HepG2 (cell line): ENCODE data around the gene AP2A2. TPM values are rescaled to one million over a fixed set of nuclear protein-coding genes. Genes with fewer than 3 reads are reported as not detected.

ENCODE experiments used
- ATAC-seq: fragments of 200-7000 bp; cut with Tn5 transposase; 3 replicates; pipeline ENCODE4 v1.9.1; 2020; ENCODE audit warnings: mild to moderate bottlenecking, moderate library complexity
- BruUV-seq: library from RNA; stranded (reverse); fragments of 400-500 nt; replicated peaks from 2 replicates; lab custom pipeline; 2021; lab: Mats Ljungman, UMichigan
- CTCF ChIA-PET: fragments of 300-600 bp; formaldehyde crosslinking; extraction: SDS; loops from one replicate; lab custom pipeline; 2021; ENCODE audit warnings: low total read pairs, inconsistent platforms, low intra/inter-chr PET ratio; lab: Yijun Ruan, JAX
- POLR2A ChIA-PET: fragments of 350-600 bp; sonication (Branson Sonifier 250); formaldehyde crosslinking; loops from one replicate; lab custom pipeline; 2020; ENCODE audit warnings: antibody characterized with exemption, inconsistent platforms; lab: Yijun Ruan, JAX
- DNase-seq: peaks from one replicate; pipeline ENCODE4 v3.0.0-alpha.2; 2015; ENCODE audit warnings: low spot score
- FAIRE-seq: peaks from 3 replicates; lab custom pipeline; 2011; peaks lifted over from hg19 to GRCh38; lab: Jason Lieb, UNC
- H2AFZ ChIP-seq: one replicate; pipeline ENCODE4 v1.6.1; 2011; ENCODE audit warnings: low read length, inconsistent platforms
- H3K27ac ChIP-seq: fragments of 300-600 bp; 3 replicates; pipeline ENCODE4 v1.8.0; 2011; ENCODE audit warnings: mixed run types, mild to moderate bottlenecking, mixed read lengths, low read length, inconsistent platforms; ENCODE audit not compliant: insufficient read depth; ENCODE audit errors: extremely low read length
- H3K27me3 ChIP-seq, 2 experiments: fragments of 200-600 bp in 1 of 2; 2 replicates in 1 of 2; 3 replicates in 1 of 2; pipeline versions ENCODE4 v1.6.0 to v1.8.0; 2011; ENCODE audit warnings: low read length in 2 of 2, mild to moderate bottlenecking in 2 of 2, moderate library complexity in 2 of 2, inconsistent platforms in 1 of 2; ENCODE audit not compliant: insufficient read depth in 2 of 2, control insufficient read depth in 1 of 2
- H3K36me3 ChIP-seq, 2 experiments: fragments of 200-600 bp in 1 of 2; replicated peaks in 1 of 2; 2 replicates in 1 of 2; 3 replicates in 1 of 2; pipeline versions ENCODE4 v1.5.1 to v1.8.0; 2011; ENCODE audit warnings: low read length in 2 of 2, inconsistent platforms in 1 of 2; ENCODE audit not compliant: insufficient read depth in 2 of 2, control insufficient read depth in 1 of 2
- H3K4me1 ChIP-seq: 2 replicates; pipeline ENCODE4 v1.5.1; 2012; ENCODE audit warnings: low read length, inconsistent platforms; ENCODE audit not compliant: insufficient read depth
- H3K4me2 ChIP-seq: 2 replicates; pipeline ENCODE4 v1.6.0; 2011; ENCODE audit warnings: low read depth, low read length, inconsistent platforms
- H3K4me3 ChIP-seq, 3 experiments: fragments of 200-600 bp in 1 of 3; sonication (generic), shearing (Covaris generic) in 1 of 3; replicated peaks in 1 of 3; 2 replicates each; pipeline ENCODE4 v1.5.1; 2011 to 2016; ENCODE audit warnings: low read length in 3 of 3, inconsistent platforms in 2 of 3, low read depth in 2 of 3, mild to moderate bottlenecking in 2 of 3, control low read depth in 1 of 3, mixed read lengths in 1 of 3; ENCODE audit not compliant: insufficient read depth in 1 of 3
- H3K79me2 ChIP-seq: one replicate; pipeline ENCODE4 v1.6.1; 2011; ENCODE audit warnings: low read length, inconsistent platforms; ENCODE audit not compliant: insufficient read depth
- H3K9ac ChIP-seq: 2 replicates; pipeline ENCODE4 v1.6.0; 2011; ENCODE audit warnings: mild to moderate bottlenecking, low read depth, low read length, inconsistent platforms; ENCODE audit not compliant: insufficient read depth
- H3K9me3 ChIP-seq: 2 replicates; pipeline ENCODE4 v1.5.1; 2012; ENCODE audit warnings: mild to moderate bottlenecking, low read length
- H4K20me1 ChIP-seq: 2 replicates; pipeline ENCODE4 v1.6.0; 2011; ENCODE audit warnings: inconsistent platforms, mild to moderate bottlenecking, low read length, moderate library complexity; ENCODE audit not compliant: insufficient read depth
- NPAS2 ChIP-seq: sonication (generic); formaldehyde crosslinking; IDR thresholded peaks from 2 replicates; pipeline ENCODE4 v1.8.0; 2022; ENCODE audit warnings: mild to moderate bottlenecking, missing genetic modification reagents, borderline replicate concordance
- SUZ12 ChIP-seq: fragments of 150-350 bp; IDR thresholded peaks from 2 replicates; pipeline ENCODE4 v1.6.1; 2014; ENCODE audit warnings: low read depth, low read length
- TBL1XR1 ChIP-seq: fragments of 150-350 bp; IDR thresholded peaks from 2 replicates; pipeline ENCODE4 v1.6.1; 2014; ENCODE audit warnings: borderline replicate concordance, low read length; ENCODE audit not compliant: partially characterized antibody
- TBX2 ChIP-seq: sonication (generic); formaldehyde crosslinking; IDR thresholded peaks from 2 replicates; pipeline ENCODE4 v1.5.0; 2020; ENCODE audit warnings: missing genetic modification reagents, mild to moderate bottlenecking, borderline replicate concordance
- XRCC5 ChIP-seq: fragments of 200-400 bp; formaldehyde crosslinking; optimal IDR thresholded peaks from 2 replicates; pipeline ENCODE3; 2017; ENCODE audit warnings: mild to moderate bottlenecking, low read length
- WGBS: methylation state at CpG from one replicate; pipeline ENCODE4 v1.1.6; 2017; ENCODE audit warnings: low lambda C conversion rate; 5-methylcytosine and 5-hydroxymethylcytosine counted together
- in situ Hi-C: cut with HindIII; loops from 2 replicates; pipeline ENCODE4 v1.10.0; 2017; ENCODE audit warnings: low pct_unique_long_range_greater_than_20kb; ENCODE audit not compliant: extremely low pct_ligation_motif_present
- intact Hi-C: fragments of 100-400 bp; cut with micrococcal nuclease; formaldehyde crosslinking; loops from one replicate; pipeline ENCODE4 v1.10.0; 2022; ENCODE audit not compliant: unreplicated experiment
- polyA plus RNA-seq, 8 experiments: library from polyadenylated mRNA; depleted of rRNA in 3 of 8; stranded (reverse) in 7 of 8; unstranded in 1 of 8; fragments of >200 nt; fragmentation: Illumina TruSeq in 4 of 8; extraction: Trizol in 4 of 8; gene quantifications; 2 replicates each; pipeline versions ENCODE4 v1.2.1 to v1.2.3, GENCODE V29; 2011 to 2016; ENCODE audit warnings: low read depth in 4 of 8, missing spikeins in 1 of 8, mixed read lengths in 1 of 8; ENCODE audit not compliant: insufficient read depth in 1 of 8
- total RNA-seq, 5 experiments: library from RNA; depleted of rRNA; stranded (reverse); fragments of >200 nt; fragmentation: Illumina TruSeq; extraction: Trizol; gene quantifications; 2 replicates each; pipeline ENCODE4 v1.2.3, GENCODE V29; 2016; ENCODE audit warnings: low read depth in 1 of 5
- TF ChIP-seq, protein P1 (sequence below): sonication (generic); formaldehyde crosslinking; conservative IDR thresholded peaks from 2 replicates; pipeline ENCODE4 v1.8.0; 2022; ENCODE audit warnings: low read depth, missing genetic modification reagents
- TF ChIP-seq, protein P2 (sequence below): sonication (generic); formaldehyde crosslinking; IDR thresholded peaks from 2 replicates; pipeline ENCODE4 v1.8.1; 2023; ENCODE audit warnings: mild to moderate bottlenecking, missing genetic modification reagents, borderline replicate concordance
- TF ChIP-seq, protein P3 (sequence below): sonication (generic); formaldehyde crosslinking; IDR thresholded peaks from 2 replicates; pipeline ENCODE4 v1.5.0; 2020; ENCODE audit warnings: mild to moderate bottlenecking, missing genetic modification reagents, borderline replicate concordance
- TF ChIP-seq, protein P4 (sequence below): sonication (generic); formaldehyde crosslinking; IDR thresholded peaks from 2 replicates; pipeline ENCODE4 v1.8.0; 2022; ENCODE audit warnings: low read depth, missing genetic modification reagents

Gene AP2A2
- total and polyA plus RNA-seq, 2 of the 13 experiments (the other 11 are each of a cell fraction or from before 2014, with no cell fraction given) = 25.7 to 75.7 TPM

DNA sequence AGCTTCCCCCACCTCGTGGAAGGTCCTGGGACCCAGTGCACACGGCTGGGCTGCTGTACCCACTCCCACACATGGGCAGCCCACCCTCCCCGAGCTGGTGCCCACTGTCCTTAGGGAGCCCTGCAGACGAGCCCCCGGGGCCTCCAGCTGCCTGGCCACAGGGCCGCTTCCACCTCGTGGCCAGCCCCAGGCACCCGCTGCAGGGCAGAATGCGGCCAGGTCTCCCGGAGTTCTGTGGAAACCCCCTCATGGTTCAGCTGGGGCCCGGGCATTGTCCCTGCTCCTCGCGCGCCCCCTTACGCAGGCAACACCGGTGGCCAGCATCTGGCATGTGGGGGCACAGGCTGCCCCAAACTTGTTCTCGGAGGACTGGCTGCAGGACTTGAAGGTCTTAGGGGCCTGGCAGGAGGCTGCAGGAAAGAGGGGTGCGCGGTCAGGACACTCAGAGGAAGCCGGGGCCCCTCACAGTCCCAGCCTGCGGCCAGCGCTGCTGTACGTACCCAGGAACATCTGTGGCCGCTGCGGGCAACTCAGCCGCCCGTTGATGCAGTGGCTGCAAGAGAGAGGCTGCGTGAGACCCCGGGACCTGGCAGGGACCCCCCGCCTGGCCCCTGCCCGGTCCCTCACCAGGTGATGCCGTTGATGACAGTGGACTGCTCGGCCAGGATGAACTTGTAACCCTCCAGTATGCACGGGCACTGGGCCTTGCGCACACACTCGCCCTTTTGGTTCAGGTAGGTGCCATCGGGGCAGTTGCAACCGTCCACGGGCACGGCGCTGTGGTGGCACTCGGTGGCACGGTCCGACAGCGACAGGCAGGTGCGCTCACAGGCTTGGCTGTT lies 101.2 kb downstream of the AP2A2 start:
- no peak for ATAC-seq
- TF ChIP-seq TBX2 (CRISPR knock-in tag) (no peak), SUZ12 (no peak), XRCC5 (no peak), NPAS2 (CRISPR knock-in tag) (no peak), TBL1XR1 (no peak)
- TF ChIP-seq, protein P1, sequence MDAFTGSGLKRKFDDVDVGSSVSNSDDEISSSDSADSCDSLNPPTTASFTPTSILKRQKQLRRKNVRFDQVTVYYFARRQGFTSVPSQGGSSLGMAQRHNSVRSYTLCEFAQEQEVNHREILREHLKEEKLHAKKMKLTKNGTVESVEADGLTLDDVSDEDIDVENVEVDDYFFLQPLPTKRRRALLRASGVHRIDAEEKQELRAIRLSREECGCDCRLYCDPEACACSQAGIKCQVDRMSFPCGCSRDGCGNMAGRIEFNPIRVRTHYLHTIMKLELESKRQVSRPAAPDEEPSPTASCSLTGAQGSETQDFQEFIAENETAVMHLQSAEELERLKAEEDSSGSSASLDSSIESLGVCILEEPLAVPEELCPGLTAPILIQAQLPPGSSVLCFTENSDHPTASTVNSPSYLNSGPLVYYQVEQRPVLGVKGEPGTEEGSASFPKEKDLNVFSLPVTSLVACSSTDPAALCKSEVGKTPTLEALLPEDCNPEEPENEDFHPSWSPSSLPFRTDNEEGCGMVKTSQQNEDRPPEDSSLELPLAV (CRISPR knock-in tag) = no peak
- TF ChIP-seq, protein P2, sequence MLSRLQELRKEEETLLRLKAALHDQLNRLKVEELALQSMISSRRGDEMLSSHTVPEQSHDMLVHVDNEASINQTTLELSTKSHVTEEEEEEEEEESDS (CRISPR knock-in tag) = no peak
- TF ChIP-seq, protein P3, sequence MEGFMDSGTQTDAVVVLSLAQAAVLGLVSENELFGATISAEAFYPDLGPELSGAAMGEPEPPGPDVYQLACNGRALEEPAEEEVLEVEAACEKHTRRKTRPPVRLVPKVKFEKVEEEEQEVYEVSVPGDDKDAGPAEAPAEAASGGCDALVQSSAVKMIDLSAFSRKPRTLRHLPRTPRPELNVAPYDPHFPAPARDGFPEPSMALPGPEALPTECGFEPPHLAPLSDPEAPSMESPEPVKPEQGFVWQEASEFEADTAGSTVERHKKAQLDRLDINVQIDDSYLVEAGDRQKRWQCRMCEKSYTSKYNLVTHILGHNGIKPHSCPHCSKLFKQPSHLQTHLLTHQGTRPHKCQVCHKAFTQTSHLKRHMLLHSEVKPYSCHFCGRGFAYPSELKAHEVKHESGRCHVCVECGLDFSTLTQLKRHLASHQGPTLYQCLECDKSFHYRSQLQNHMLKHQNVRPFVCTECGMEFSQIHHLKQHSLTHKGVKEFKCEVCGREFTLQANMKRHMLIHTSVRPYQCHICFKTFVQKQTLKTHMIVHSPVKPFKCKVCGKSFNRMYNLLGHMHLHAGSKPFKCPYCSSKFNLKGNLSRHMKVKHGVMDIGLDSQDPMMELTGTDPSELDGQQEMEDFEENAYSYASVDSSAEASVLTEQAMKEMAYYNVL = no peak
- TF ChIP-seq, protein P4, sequence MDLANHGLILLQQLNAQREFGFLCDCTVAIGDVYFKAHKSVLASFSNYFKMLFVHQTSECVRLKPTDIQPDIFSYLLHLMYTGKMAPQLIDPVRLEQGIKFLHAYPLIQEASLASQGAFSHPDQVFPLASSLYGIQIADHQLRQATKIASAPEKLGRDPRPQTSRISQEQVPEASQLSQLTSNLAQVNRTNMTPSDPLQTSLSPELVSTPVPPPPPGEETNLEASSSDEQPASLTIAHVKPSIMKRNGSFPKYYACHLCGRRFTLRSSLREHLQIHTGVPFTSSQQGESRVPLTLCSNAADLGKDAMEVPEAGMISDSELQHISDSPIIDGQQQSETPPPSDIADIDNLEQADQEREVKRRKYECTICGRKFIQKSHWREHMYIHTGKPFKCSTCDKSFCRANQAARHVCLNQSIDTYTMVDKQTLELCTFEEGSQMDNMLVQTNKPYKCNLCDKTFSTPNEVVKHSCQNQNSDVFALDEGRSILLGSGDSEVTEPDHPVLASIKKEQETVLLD = no peak
- TF ChIP-seq, all 625 proteins: peak for 0
- H3K27ac ChIP-seq = no peak overlapping the region
- DNase-seq (no peak), FAIRE-seq (no peak)
- CTCF ChIA-PET = no interaction called here
- H3K27me3 ChIP-seq = peaks cover 16 to 39% of the 10 kb centered on the region in 2 experiments; a peak in 4 of 5 replicates
- no peaks in the 10 kb centered on the region for H3K36me3 ChIP-seq
- in situ Hi-C loops = no loop called here
- H4K20me1 ChIP-seq = no peaks in the 10 kb centered on the region
- no peak overlapping the region for H3K9ac ChIP-seq
- H3K79me2 ChIP-seq = no peaks in the 10 kb centered on the region
- intact Hi-C loops = no loop called here
- no peak overlapping the region for H2AFZ ChIP-seq
- no peak overlapping the region for H3K4me3 ChIP-seq
- 69% methylated on average over 17 of the region's 46 CpGs for WGBS
- POLR2A ChIA-PET = no interaction called here
- no peaks in the 10 kb centered on the region for H3K9me3 ChIP-seq
- peaks cover 7% of the 10 kb centered on the region; the same call in 1 of the 2 replicates for H3K4me1 ChIP-seq
- H3K4me2 ChIP-seq = no peak overlapping the region
- BruUV-seq = no TSS peak
